Kidney (tissue), 14 donors: ENCODE data around the gene SPECC1L. TPM values are rescaled to one million over a fixed set of nuclear protein-coding genes. Genes with fewer than 3 reads are reported as not detected.

Experiments
- DNase-seq, 5 donors: peaks; one replicate each; pipeline ENCODE4 v3.0.0-alpha.2; 2013 to 2020
- FAIRE-seq: peaks from 2 replicates; lab custom pipeline; 2012; peaks lifted over from hg19 to GRCh38; lab: Jason Lieb, UNC
- H3K27ac ChIP-seq, 2 donors: one replicate each; pipeline ENCODE4 v1.7.0; 2013; ENCODE audit warnings: low read depth in 2 of 2, low read length in 2 of 2, inconsistent platforms in 1 of 2
- H3K27me3 ChIP-seq: one replicate; pipeline ENCODE4 v1.7.1; 2013; ENCODE audit warnings: low read length, inconsistent platforms; ENCODE audit not compliant: control insufficient read depth, insufficient read depth
- H3K36me3 ChIP-seq, 3 donors: one replicate each; pipeline versions ENCODE4 v1.7.0 to v1.7.1; 2013; ENCODE audit warnings: low read length in 3 of 3, control low read depth in 1 of 3, inconsistent platforms in 1 of 3; ENCODE audit not compliant: insufficient read depth in 3 of 3, control insufficient read depth in 2 of 3
- H3K4me1 ChIP-seq, 3 donors: one replicate each; pipeline versions ENCODE4 v1.7.0 to v1.7.1; 2013; ENCODE audit warnings: low read length in 3 of 3, inconsistent platforms in 1 of 3, low read depth in 1 of 3; ENCODE audit not compliant: control insufficient read depth in 2 of 3, insufficient read depth in 2 of 3
- H3K4me3 ChIP-seq, 3 donors: one replicate each; pipeline versions ENCODE4 v1.7.0 to v1.8.1; 2013; ENCODE audit warnings: low read length in 3 of 3, control low read depth in 1 of 3, inconsistent platforms in 1 of 3
- H3K9ac ChIP-seq, 3 donors: one replicate each; pipeline versions ENCODE4 v1.7.0 to v1.7.1; 2013; ENCODE audit warnings: low read length in 3 of 3, control low read depth in 1 of 3, inconsistent platforms in 1 of 3
- H3K9me3 ChIP-seq, 3 donors: one replicate each; pipeline versions ENCODE4 v1.7.0 to v1.7.1; 2013; ENCODE audit warnings: low read length in 3 of 3, control low read depth in 1 of 3, inconsistent platforms in 1 of 3; ENCODE audit not compliant: control insufficient read depth in 2 of 3, insufficient read depth in 1 of 3
- intact Hi-C: fragments of 100-400 bp; cut with DNase I; formaldehyde crosslinking; loops from one replicate; pipeline ENCODE4 v1.11.1; 2022
- polyA plus RNA-seq: library from polyadenylated mRNA; stranded (reverse); fragments of 350-450 nt; fragmentation: Illumina TruSeq; extraction: RNeasy Lipid Tissue Mini Kit (QIAGEN cat#74804); gene quantifications from one replicate; pipeline ENCODE4 v1.2.3, GENCODE V29; 2014; ENCODE audit warnings: low read depth, low replicate concordance; ENCODE audit not compliant: insufficient read depth
- total RNA-seq: library from RNA; stranded (reverse); fragmentation: NEBNext Ultra II Directional; extraction: Animal tissue kit (Norgen Biotek cat#: 25700); gene quantifications from one replicate; pipeline ENCODE4 v1.2.1, GENCODE V29; 2021
- TF ChIP-seq, protein P1 (sequence below): IDR thresholded peaks from 3 replicates; pipeline ENCODE4 v1.5.1; 2012; ENCODE audit warnings: mild to moderate bottlenecking, moderate library complexity, borderline replicate concordance; ENCODE audit not compliant: insufficient read depth; ENCODE audit errors: extremely low read depth
- donor health status: control.
- donor health status: control.
- donor health status: control.
- donor health status: control.
- donor health status: control.
- donor health status: DM: yes; HTN: yes; CAD: no.
- donor health status: Normal renal cell carcinoma (clear cell type).

SPECC1L gene
- total and polyA plus RNA-seq, 2 donors from 2014 or later = 11.1 to 65.8 TPM

- intact Hi-C loops = no loop called here
- TF ChIP-seq, protein P1, sequence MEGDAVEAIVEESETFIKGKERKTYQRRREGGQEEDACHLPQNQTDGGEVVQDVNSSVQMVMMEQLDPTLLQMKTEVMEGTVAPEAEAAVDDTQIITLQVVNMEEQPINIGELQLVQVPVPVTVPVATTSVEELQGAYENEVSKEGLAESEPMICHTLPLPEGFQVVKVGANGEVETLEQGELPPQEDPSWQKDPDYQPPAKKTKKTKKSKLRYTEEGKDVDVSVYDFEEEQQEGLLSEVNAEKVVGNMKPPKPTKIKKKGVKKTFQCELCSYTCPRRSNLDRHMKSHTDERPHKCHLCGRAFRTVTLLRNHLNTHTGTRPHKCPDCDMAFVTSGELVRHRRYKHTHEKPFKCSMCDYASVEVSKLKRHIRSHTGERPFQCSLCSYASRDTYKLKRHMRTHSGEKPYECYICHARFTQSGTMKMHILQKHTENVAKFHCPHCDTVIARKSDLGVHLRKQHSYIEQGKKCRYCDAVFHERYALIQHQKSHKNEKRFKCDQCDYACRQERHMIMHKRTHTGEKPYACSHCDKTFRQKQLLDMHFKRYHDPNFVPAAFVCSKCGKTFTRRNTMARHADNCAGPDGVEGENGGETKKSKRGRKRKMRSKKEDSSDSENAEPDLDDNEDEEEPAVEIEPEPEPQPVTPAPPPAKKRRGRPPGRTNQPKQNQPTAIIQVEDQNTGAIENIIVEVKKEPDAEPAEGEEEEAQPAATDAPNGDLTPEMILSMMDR = no peak
- peaks cover 0 to 8% (median 6%) of the 10 kb centered on the region in 3 donors for H3K4me1 ChIP-seq
- FAIRE-seq (no peak), DNase-seq (peak in 2 of 5 donors; percentile 31 to 51)
- H3K9me3 ChIP-seq = no peaks in the 10 kb centered on the region
- H3K9ac ChIP-seq = no peak overlapping the region
- no peaks in the 10 kb centered on the region for H3K36me3 ChIP-seq
- H3K27me3 ChIP-seq = no peaks in the 10 kb centered on the region
- no peak overlapping the region for H3K4me3 ChIP-seq
- H3K27ac ChIP-seq = no peak overlapping the region
Observed at GRCh38 chr22:24455751-24456426, 185.3 kb downstream of the SPECC1L start.

- H3K4me3 ChIP-seq = no peak overlapping the region
- no peaks in the 10 kb centered on the region for H3K27me3 ChIP-seq
- no peak overlapping the region for H3K27ac ChIP-seq
- H3K9ac ChIP-seq = no peak overlapping the region
- H3K4me1 ChIP-seq = peaks cover 0 to 8% (median 7%) of the 10 kb centered on the region in 3 donors
- intact Hi-C loops = no loop called here
- no peak for DNase-seq
- no peaks in the 10 kb centered on the region for H3K9me3 ChIP-seq
- H3K36me3 ChIP-seq = no peaks in the 10 kb centered on the region
- FAIRE-seq = no peak
- TF ChIP-seq, protein P1 = no peak
Observed at GRCh38 chr22:24457894-24458420, 187.3 kb downstream of the SPECC1L start.

- H3K27ac ChIP-seq = no peak overlapping the region
- no peaks in the 10 kb centered on the region for H3K27me3 ChIP-seq
- no peak for FAIRE-seq
- peaks cover 0 to 8% (median 7%) of the 10 kb centered on the region in 3 donors for H3K4me1 ChIP-seq
- DNase-seq = no peak
- no peaks in the 10 kb centered on the region for H3K9me3 ChIP-seq
- no peaks in the 10 kb centered on the region for H3K36me3 ChIP-seq
- TF ChIP-seq, protein P1 = no peak
- H3K4me3 ChIP-seq = no peak overlapping the region
- H3K9ac ChIP-seq = no peak overlapping the region
- intact Hi-C loops = no loop called here
Observed at GRCh38 chr22:24459911-24460310, 189.3 kb downstream of the SPECC1L start.
